ENCODE measurements around the gene ATP6V1B1.

ATP6V1B1 gene

GRCh38 chr2:70967189-70967588 lies 31.5 kb downstream of the ATP6V1B1 start:
- no peak for DNase-seq (ENCODE audit: low spot score)

DNA sequence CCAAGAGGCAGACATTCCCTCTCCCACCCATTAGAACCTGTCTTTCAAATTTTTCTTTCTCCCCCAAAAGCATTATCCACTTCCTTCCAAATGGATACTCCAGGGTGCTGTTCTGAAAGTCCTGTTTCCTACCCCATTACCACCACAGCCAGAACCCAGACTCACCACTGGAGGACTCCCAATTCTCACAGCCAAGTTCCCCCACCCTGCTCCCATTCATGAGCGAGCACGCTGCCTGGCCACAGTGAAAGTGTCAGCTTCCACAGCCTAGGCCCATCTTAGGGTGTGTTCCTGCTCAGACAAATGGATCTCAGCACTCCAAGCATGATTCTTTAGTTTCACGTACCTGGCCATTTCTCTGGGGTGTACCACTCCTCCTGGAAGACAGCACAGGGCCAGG lies 38.9 kb downstream of the ATP6V1B1 start:
- DNase-seq (ENCODE audit: low spot score): peak; percentile 18

DNA sequence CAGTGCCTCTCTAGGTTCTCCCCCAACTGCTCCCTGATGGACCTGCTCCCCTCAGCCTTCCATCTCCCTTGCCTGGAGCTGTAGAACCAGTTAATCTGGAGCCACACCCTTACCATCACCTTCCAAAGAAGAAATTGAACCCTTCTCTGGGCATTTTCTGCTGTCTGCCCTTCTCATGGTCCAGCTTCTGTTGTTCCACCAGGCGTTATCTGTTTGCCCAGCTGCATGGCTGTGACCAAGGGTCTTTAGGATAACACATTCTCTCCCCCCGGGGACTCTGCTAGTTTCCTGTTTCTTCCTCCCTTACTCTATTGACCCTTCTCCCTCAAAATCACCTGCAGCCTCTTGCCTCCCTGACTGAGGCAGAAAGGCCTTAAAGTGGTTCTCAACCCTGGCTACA lies 39.5 kb downstream of the ATP6V1B1 start:
- peak; percentile 48 for DNase-seq (ENCODE audit: low spot score)

DNA sequence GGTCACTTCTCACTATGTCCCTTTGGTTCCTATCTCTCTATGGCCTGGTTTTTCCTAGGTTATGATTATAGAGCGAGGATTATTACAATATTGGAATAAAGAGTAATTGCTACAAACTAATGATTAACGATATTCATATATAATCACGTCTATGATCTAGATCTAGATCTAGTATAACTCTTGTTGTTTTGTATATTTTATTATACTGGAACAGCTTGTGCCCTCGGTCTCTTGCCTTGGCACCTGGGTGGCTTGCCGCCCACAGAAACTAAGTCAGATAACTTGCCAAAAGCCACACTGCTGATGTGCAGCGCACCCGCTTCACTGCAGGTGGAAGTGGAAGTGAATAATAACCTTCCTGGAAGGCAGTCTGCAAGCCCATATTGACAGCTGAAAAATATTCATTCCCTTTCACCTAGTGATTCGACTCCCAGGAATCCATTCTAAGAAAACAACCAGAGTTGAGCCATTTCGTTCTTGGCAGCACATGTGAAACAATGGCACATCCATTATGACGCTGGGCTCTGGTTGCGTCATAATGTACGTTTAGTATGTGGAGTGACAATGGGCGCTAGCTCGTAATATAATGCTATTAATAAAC lies 42.0 kb downstream of the ATP6V1B1 start:
- DNase-seq (ENCODE audit: low spot score): no peak

DNA sequence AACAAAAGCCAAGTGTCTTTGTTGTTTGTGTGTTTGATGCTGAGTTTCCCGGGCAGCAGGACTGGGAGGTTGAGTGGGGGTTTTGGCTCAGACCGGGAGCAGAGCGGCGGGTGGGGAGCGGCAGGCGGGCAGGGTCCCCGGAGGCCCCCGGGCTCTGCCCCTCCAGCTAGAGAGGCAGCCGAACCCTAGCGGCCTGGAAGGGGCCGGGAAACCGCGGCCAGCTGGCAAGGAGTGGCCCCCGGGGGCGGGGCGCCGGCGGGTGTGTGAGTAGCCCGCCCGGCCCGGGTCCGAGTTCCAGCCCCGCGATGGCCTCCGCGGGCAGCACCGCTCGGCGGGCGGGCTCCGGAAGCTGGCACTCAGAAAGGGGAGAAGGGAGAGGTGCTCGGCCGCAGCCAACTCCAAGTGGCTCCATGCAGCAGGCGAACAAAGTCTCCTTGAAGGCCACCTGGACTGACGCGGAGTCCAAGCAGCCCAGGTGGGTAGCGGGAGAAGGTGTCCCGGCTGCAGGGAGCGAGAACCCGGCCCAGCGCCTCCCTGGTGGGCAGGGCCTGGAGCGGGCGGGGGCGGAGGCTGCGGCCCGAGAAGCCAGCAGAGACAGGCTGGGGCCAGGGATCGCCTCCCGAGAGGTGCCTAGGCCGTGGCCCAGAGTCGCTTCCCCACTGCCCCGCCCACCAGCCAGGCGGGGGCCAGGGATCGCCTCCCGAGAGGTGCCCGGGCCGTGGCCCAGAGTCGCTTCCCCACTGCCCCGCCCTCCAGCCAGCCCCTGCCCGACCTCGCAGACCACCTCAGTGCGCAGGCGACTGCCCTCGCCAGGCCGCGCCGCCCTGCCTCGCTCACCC lies 42.9 kb downstream of the ATP6V1B1 start, which contains the start of gene ANKRD53:
ANKRD53 (plus strand) TSS at position 290 of the 839 bp plus-strand sequence; CDS start at position 306, 16 bp downstream.
- DNase-seq (ENCODE audit: low spot score): peak; percentile 70

DNA sequence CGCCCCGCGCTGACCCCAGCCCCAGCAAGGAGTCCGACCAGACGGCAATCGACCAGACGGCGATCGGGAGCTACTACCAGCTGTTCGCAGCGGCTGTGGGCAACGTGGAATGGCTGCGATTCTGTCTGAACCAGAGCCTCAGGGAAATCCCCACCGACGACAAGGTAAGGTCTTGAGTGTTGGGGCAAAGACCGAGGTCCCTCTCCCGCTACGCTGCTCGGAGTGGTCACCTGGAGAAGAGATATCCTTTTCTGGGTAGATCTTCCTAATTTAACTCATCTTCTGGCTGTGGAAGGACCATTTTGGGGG lies 43.4 kb downstream of the ATP6V1B1 start:
- DNase-seq (ENCODE audit: low spot score): no peak

DNA sequence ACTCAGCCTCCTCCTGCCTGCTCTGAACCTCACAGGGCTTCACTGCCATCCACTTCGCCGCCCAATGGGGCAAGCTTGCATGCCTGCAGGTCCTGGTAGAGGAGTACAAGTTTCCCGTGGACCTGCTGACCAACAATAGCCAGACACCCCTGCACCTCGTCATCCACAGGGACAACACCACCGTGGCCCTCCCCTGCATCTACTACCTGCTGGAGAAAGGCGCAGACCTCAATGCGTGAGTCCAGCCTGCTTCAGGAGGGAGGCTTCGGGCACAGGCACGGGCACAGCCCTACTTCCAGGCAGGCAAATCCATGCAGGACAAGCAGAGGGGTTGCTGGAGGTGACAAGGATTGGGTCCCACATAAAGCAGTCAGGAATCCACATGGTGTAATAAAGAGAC lies 43.9 kb downstream of the ATP6V1B1 start:
- DNase-seq (ENCODE audit: low spot score): no peak

- no peak for DNase-seq (ENCODE audit: low spot score)
Observed at GRCh38 chr2:70981421-70981820, 45.7 kb downstream of the ATP6V1B1 start.

GRCh38 chr2:70981866-70982810 lies 46.4 kb downstream of the ATP6V1B1 start:
- DNase-seq (ENCODE audit: low spot score): no peak

- DNase-seq (ENCODE audit: low spot score): no peak
Observed at GRCh38 chr2:70982971-70983370, 47.3 kb downstream of the ATP6V1B1 start.

DNA sequence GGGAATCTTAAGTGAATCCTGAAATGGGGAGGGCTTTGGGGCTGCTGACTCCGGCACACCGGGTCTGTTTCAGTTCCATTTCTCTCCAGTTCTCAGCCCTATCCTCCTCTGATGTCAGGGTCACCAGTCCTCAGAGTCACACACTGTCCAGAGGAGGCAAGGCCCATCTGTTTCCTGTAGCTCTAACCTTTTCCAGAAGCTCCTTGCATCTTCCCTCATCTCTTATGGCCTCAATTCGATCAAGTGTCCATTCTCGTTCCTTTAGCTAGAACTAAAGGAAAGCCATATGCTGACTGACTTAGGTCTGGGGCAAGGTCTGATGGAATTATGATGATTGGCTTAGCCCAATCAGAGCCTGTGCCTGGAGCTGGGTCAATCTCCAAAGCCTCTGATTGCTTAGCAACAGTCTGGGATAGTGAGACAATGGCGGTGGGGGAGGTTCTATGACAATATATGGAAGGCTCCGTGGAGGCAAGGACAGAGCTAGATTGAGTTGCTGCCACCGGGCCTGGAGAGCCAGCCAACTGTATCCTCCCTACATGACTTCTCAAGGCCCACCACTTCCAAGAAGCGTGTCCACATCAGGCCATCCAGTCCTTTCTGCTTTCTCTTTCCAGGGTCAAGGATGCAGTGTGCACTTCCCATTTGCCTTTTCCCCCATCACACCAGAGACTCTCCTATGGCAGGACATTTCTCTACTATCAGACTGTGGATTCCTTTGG lies 48.0 kb downstream of the ATP6V1B1 start:
- no peak for DNase-seq (ENCODE audit: low spot score)

- no peak for DNase-seq (ENCODE audit: low spot score)
Observed at GRCh38 chr2:70984228-70984575, 48.5 kb downstream of the ATP6V1B1 start.

- DNase-seq (ENCODE audit: low spot score): peak; percentile 80
Observed at GRCh38 chr2:70984576-70985282, 49.0 kb downstream of the ATP6V1B1 start.

DNA sequence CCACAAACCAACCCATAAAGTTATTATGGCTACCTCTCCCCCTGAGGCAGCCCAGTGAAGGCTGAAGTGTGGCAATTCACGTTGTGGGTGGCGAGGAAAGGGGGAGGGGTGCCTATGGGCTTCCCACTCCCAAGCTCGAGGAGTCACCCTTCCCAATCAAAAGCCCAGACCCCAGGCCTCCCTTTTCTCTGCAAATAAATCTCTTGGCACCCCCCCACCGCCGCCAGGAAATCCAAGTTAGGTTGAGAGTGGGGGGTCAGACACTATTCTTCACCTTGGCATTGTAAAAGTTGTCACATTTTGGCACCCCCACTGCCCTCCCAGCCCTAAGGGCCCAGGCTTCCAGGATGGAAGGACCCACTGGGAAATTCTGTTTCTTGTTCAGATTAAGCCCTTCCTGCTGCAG lies 49.6 kb downstream of the ATP6V1B1 start:
- DNase-seq (ENCODE audit: low spot score): no peak

DNA sequence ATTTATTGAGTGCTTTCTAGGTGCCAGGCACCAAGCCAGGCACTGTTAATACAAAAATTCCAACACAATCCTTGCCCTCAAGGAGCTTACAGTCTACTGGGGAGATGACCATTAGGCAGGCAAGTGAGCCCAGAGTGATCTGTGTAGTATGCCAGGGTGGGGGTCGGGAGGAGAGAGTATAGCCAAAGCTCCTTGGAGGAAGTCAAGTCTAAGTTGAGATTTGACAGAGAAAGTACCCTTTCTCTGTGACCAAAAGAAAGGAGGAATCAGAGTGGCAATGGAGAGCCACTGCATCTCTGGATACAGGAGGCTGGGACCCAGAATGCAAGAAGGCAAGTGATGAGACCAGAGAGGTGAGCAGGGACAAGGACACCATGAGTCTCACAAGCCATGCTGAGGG lies 50.3 kb downstream of the ATP6V1B1 start:
- DNase-seq (ENCODE audit: low spot score): no peak

GRCh38 chr2:70986499-70987189 lies 50.9 kb downstream of the ATP6V1B1 start:
- DNase-seq (ENCODE audit: low spot score): no peak

DNA sequence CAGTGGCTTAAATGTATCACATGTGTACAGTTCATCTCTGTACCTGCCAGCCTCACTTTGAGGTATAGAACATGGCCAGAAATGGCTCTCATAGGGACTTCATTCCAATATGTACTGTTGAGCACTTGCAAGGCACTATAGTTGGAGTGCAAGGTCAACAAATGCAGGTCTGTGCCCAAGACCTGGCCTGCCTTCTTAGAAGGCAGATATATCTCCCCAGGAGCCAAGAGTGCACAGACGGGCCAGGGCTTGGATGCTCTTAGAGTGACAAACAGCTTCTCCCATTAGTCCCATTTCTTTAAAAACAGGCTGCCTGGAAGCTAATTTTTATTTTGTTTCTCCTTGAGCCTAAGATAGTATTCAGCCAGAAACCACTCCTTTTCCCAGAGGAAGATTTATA lies 51.7 kb downstream of the ATP6V1B1 start:
- DNase-seq (ENCODE audit: low spot score): no peak

- DNase-seq (ENCODE audit: low spot score): no peak
Observed at GRCh38 chr2:70988151-70988550, 52.5 kb downstream of the ATP6V1B1 start.

DNA sequence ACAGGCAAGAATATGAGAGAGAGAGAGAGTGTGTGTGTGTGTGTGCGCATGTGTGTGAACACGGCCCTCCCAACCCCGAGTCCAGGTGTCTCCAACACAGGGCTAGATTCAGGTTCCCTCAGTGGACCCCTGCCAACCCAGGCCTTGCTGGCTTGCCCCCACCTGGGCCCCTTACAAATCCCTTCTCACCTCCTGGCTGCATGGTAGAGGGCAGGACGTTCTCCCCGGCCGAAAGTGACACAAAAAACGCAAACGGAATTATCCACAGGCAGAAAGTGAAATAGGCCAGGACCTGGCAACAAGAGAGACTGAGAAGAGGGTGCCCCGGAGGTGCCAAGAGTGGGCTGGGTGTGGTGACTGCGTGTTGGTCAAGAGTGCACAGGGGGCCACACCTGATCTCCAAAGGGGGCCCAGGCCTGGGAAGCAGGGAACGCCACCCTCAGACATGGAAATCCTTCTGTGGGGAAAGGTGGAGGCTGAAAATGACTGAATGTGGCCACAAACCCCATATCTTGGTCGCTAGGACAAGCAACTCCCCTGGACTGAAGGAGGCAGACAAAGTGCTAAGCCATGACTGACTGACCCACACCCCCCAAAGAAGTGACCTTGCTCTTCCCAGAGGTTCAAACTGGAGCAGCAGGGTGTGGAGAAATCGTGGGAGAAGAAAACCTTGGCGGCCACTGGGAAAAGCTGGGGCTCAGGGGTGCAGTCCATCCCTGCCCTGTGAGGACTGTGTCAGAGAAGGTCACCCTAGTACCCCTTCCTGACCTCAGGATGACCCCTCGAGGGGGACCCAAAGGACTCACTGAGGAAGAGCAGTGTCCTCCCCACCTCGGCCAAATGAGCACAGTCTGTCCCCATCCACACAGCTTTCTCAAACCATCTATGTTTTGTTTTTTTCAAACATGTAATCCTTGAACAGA lies 53.3 kb downstream of the ATP6V1B1 start:
- DNase-seq (ENCODE audit: low spot score): no peak

GRCh38 chr2:70990216-70990615 lies 54.5 kb downstream of the ATP6V1B1 start:
- no peak for DNase-seq (ENCODE audit: low spot score)

Measured in hematopoietic multipotent progenitor cell treated with erythropoietin and hydrocortisone succinate and interleukin-3 and kit ligand, for 17 days (in vitro differentiated cells).